Osteoblast (primary cell): ENCODE data around the gene FOXL3. TPM values are rescaled to one million over a fixed set of nuclear protein-coding genes. Genes with fewer than 3 reads are reported as not detected.
"Not testable (repeated sequence)": the region's sequence is repeated elsewhere in the genome, so short reads cannot be mapped to it uniquely, and the experiment has no call there.

ENCODE experiments used
- DNase-seq: peaks from one replicate; pipeline ENCODE4 v3.0.0; 2011; ENCODE audit warnings: low spot score, mixed read lengths; ENCODE audit not compliant: insufficient read length; ENCODE audit errors: missing footprints
- H2AFZ ChIP-seq: 2 replicates; pipeline ENCODE4 v1.6.0; 2011; ENCODE audit warnings: mild to moderate bottlenecking, low read length
- H3K27ac ChIP-seq: 2 replicates; pipeline ENCODE4 v1.5.1; 2011; ENCODE audit warnings: mild to moderate bottlenecking, low read depth, low read length, moderate library complexity
- H3K27me3 ChIP-seq: 2 replicates; pipeline ENCODE4 v1.6.0; 2012; ENCODE audit warnings: mild to moderate bottlenecking, control low read depth, inconsistent platforms, low read length, moderate library complexity; ENCODE audit not compliant: insufficient read depth
- H3K36me3 ChIP-seq: 2 replicates; pipeline ENCODE4 v1.5.1; 2011; ENCODE audit warnings: mild to moderate bottlenecking, low read length, control low read depth, moderate library complexity; ENCODE audit not compliant: insufficient read depth
- H3K4me1 ChIP-seq: 2 replicates; pipeline ENCODE4 v1.5.1; 2011; ENCODE audit warnings: mild to moderate bottlenecking, low read length, control low read depth, moderate library complexity; ENCODE audit not compliant: insufficient read depth
- H3K4me2 ChIP-seq: 2 replicates; pipeline ENCODE4 v1.6.0; 2011; ENCODE audit warnings: mild to moderate bottlenecking, low read length; ENCODE audit not compliant: insufficient read depth
- H3K4me3 ChIP-seq: fragments of 200-600 bp; sonication (generic); 3 replicates; pipeline ENCODE4 v1.5.1; 2012; ENCODE audit warnings: mild to moderate bottlenecking, low read length, inconsistent platforms; ENCODE audit not compliant: insufficient read depth
- H3K79me2 ChIP-seq: 2 replicates; pipeline ENCODE4 v1.6.0; 2012; ENCODE audit warnings: mild to moderate bottlenecking, low read length, control low read depth, inconsistent platforms; ENCODE audit not compliant: insufficient read depth
- H3K9me3 ChIP-seq: 2 replicates; pipeline ENCODE4 v1.5.1; 2011; ENCODE audit warnings: low read depth, low read length, control low read depth
- H4K20me1 ChIP-seq: 2 replicates; pipeline ENCODE4 v1.6.0; 2012; ENCODE audit warnings: mild to moderate bottlenecking, low read length, control low read depth; ENCODE audit not compliant: insufficient read depth
- CTCF ChIP-seq: IDR thresholded peaks from 2 replicates; pipeline ENCODE4 v1.5.1; 2011; ENCODE audit warnings: mild to moderate bottlenecking, low read depth, low read length, moderate library complexity; ENCODE audit errors: extremely low read depth
- total RNA-seq: library from RNA; depleted of rRNA; stranded (reverse); fragments of >200 nt; gene quantifications from 2 replicates; pipeline ENCODE4 v1.2.3, GENCODE V29; 2012

The FOXL3 gene
- not detected in 2 replicates for total RNA-seq

- Histone ChIP-seq H3K4me1 (no peaks in the 10 kb centered on the region), H4K20me1 (no peaks in the 10 kb centered on the region), H3K27me3 (peaks cover 72% of the 10 kb centered on the region), H2AFZ (no peak within 1 kb of the TSS), H3K79me2 (no peaks in the 10 kb centered on the region), H3K27ac (no peak within 1 kb of the TSS), H3K4me3 (no peak within 1 kb of the TSS), H3K4me2 (no peak within 1 kb of the TSS), H3K9me3 (no peaks in the 10 kb centered on the region), H3K36me3 (no peaks in the 10 kb centered on the region)
- DNase-seq = peak; percentile 70
- no peak for TF ChIP-seq CTCF
Observed at GRCh38 chr7:289756-290553, at the start of gene FOXL3. FOXL3 (plus strand) TSS chr7:290170; CDS start chr7:290170, 0 bp downstream.

- Histone ChIP-seq H4K20me1 (peaks cover 66% of the 10 kb centered on the region), H3K9me3 (no peaks in the 10 kb centered on the region), H3K4me2 (no peak overlapping the region), H3K4me3 (no peak overlapping the region), H2AFZ (no peak overlapping the region), H3K36me3 (peaks cover 25% of the 10 kb centered on the region), H3K4me1 (no peaks in the 10 kb centered on the region), H3K27me3 (no peaks in the 10 kb centered on the region), H3K27ac (no peak overlapping the region), H3K79me2 (peaks cover 47% of the 10 kb centered on the region)
- no peak for TF ChIP-seq CTCF
- no peak for DNase-seq
Observed at GRCh38 chr7:240887-241421, 49.0 kb upstream of the FOXL3 start.

- Histone ChIP-seq H3K9me3 (no peaks in the 10 kb centered on the region), H3K27me3 (no peaks in the 10 kb centered on the region), H3K4me1 (no peaks in the 10 kb centered on the region), H4K20me1 (peaks cover 61% of the 10 kb centered on the region), H3K4me2 (no peak overlapping the region), H3K27ac (no peak overlapping the region), H3K36me3 (peaks cover 27% of the 10 kb centered on the region), H2AFZ (no peak overlapping the region), H3K4me3 (no peak overlapping the region), H3K79me2 (peaks cover 42% of the 10 kb centered on the region)
- TF ChIP-seq CTCF = no peak
- DNase-seq = no peak
Observed at GRCh38 chr7:241513-241912, 48.5 kb upstream of the FOXL3 start.

GRCh38 chr7:242826-243579 is 47.0 kb upstream of the FOXL3 start:
- not testable (repeated sequence) for H3K4me3 ChIP-seq, H3K27ac ChIP-seq, H3K4me2 ChIP-seq, H3K9me3 ChIP-seq, H3K4me1 ChIP-seq, DNase-seq, H2AFZ ChIP-seq, H3K27me3 ChIP-seq
- peaks cover 33% of the 10 kb centered on the region for H3K36me3 ChIP-seq
- peaks cover 30% of the 10 kb centered on the region for H3K79me2 ChIP-seq
- peaks cover 51% of the 10 kb centered on the region for H4K20me1 ChIP-seq

- Histone ChIP-seq H3K36me3 (peaks cover 38% of the 10 kb centered on the region), H4K20me1 (peaks cover 51% of the 10 kb centered on the region), H3K79me2 (peaks cover 30% of the 10 kb centered on the region)
- not testable (repeated sequence) for H3K4me3 ChIP-seq, H3K27ac ChIP-seq, DNase-seq, H3K9me3 ChIP-seq, H3K4me1 ChIP-seq, H3K27me3 ChIP-seq, H3K4me2 ChIP-seq, H2AFZ ChIP-seq
Observed at GRCh38 chr7:243580-243978, 46.4 kb upstream of the FOXL3 start.
